Retina (tissue), 1 donor: ENCODE results near the gene PRPF40B.
A peak's percentile ranks its signal among the peaks of the same experiment; 100 is the strongest.
"Not testable (repeated sequence)": the region's sequence is repeated elsewhere in the genome, so short reads cannot be mapped to it uniquely, and the experiment has no call there.

Experiments used
- DNase-seq: peaks from one replicate; pipeline ENCODE4 v3.0.0-alpha.2; 2016

The PRPF40B gene

DNA sequence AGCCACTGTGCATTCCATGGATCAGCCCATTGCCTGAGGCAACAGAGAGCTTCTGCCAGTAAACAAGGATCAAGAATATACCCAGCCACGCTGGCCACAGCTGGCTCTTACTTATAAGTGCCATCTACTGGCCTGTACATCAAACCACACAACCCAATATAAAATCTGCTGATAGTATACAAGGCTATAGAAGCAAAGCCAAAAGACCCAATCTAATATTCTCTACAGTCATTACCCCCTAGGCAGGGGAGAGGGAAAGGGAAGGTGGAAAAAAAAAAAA, 13.5 kb upstream of the PRPF40B start:
- no peak for DNase-seq

GRCh38 chr12:49610785-49611184, 12.6 kb upstream of the PRPF40B start:
- DNase-seq: not testable (repeated sequence)

DNA sequence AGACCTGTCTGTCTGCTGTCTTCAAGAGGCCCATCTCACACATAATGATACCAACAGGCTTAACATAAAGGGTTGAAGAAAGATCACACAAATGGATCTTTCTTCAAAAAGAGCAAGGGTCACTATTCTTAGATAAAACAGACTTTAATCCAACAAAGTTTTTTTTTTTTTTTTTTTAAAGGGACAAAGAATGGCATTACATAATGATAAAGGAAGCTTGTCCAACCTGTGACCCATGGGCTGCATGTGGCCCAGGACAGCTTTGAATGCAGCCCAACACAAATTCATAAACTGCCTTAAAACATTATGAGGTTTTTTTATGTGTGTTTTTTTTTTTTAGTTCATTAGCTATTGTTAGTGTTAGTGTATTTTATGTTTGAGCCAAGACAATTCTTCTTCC, 11.2 kb upstream of the PRPF40B start:
- DNase-seq: no peak

- no peak for DNase-seq
These were observed 7.6 kb upstream of the PRPF40B start for GRCh38 chr12:49615725-49616124.

DNA sequence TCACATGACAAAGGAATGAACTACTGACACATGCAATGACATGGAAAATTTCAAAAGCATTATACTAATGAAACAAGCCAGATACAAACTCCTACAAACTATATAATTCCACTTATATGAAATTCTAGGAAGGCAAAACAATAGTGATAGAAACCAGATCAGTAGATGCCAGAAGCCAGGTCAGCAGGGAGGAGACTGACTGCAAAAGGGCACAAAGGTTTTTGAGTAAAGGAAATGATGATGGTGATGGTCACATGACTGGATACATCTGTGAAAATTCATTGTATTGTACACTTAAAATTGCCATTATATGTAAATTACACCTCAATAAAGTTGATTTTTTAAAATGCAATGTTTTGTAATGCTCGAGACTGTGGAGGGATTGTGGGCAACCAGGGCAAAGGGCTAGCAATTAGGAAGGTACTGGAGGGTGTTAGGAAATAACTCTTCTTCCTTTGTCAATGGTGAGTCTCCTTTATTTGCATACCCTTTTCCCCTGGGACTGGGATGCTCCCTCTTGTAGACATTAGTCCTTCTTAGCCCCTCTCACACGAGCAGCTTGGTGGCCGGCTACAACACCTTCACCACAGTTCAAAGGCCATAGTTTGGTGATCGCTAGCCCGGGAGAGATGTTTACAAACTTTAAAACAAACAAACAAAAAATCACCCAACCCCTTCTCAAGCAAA, 6.7 kb upstream of the PRPF40B start:
- DNase-seq: no peak

- DNase-seq: no peak
These were observed 4.8 kb upstream of the PRPF40B start for GRCh38 chr12:49618576-49618975.

GRCh38 chr12:49619286-49619685, 4.1 kb upstream of the PRPF40B start:
- no peak for DNase-seq

- DNase-seq: no peak
These were observed 1.5 kb upstream of the PRPF40B start for GRCh38 chr12:49621651-49622500.

DNA sequence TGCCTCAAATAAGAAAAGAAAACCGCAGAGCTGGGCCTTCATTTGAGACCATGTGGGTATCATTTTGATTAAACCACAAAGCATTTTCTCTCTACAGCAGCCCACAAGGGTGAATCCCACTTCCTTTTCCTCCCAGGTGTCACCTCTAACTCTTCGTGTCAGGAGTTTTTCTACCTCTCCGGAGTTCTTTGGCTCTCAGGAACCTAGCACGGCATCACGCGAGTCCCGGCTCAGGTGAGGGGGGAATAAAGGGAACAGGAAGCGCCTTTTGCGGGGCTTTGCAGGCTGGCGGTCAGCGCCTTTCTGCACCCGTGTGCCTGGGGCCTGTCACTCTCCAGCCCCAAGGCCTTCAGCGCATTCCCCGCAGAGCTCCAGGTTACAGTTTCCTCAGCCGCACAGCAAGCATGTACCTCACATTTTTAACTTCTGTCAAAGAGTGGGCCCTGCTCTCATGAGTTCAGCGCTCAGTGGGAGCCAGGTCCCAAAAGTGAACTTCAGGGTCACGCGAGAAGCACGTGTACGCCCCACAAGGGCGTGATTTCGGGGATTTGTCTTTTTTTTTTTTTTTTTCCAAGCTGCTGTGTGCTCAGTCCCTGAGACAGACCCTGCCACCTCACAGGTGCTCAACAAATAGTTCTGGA, 740 bp upstream of the PRPF40B start:
- DNase-seq: no peak

DNA sequence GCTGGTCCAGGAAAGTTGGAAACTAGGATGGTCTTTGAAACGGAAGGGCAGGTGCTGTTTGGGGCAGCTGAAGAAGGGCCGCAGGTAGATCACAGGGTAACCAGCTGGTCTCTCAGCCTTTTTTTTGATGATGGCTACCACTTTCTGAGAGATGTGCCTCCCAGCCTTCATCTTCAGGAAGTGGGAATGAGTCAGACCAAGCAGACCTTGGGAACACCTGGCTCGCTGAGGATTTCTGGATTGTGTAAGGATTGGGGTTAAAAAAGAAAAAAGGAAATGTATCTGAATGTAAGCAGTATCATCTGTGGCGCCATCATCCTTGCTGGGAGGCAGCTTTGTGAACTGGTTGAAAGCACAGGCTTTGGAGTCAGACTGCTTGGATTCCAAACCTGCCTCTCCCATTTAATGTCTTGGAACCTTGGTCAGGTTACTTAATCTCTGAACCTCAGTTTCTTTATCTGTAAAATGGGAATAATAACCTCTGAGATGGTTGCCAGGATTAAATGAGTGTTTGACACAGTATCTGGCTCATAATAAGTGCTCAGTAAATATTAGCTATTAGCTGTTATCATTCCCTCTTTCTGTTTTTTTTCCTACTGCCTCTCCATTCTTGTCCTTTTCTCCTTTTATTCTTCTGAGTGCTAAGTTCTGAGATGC, 1.7 kb downstream of the PRPF40B start:
- no peak for DNase-seq

DNA sequence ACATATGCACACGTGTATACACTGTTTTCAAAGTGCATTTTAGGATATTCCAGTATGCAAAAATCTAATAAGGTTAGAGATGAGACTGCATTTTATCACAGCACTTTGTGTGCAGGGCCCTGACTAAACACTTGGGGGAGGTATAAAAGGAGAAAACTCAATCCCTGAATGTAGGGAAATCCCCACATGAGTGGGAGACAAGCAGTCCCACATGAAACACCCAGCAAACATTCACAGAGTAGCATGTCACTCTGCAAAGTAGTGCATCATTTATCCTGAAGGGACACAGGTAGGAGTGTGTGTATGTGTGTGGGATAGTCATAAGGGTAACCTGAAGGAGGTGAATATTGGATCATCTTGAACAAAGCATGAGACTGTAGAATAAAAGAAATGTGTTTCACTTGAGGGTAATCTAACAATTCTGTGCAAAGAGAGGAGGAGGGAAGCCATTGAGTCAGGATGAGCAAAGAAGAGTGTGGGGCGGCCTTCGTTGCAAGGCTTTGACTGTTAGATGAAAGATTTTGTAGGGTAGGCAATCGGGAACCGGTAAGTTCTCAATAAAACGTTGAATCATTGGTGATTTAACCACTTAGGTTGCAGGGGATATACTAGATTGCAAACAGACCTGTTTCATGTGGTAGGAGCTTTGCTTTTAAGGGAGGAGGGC, 2.9 kb downstream of the PRPF40B start:
- DNase-seq: no peak

- no peak for DNase-seq
These were observed 3.5 kb downstream of the PRPF40B start for GRCh38 chr12:49626836-49627235.

DNA sequence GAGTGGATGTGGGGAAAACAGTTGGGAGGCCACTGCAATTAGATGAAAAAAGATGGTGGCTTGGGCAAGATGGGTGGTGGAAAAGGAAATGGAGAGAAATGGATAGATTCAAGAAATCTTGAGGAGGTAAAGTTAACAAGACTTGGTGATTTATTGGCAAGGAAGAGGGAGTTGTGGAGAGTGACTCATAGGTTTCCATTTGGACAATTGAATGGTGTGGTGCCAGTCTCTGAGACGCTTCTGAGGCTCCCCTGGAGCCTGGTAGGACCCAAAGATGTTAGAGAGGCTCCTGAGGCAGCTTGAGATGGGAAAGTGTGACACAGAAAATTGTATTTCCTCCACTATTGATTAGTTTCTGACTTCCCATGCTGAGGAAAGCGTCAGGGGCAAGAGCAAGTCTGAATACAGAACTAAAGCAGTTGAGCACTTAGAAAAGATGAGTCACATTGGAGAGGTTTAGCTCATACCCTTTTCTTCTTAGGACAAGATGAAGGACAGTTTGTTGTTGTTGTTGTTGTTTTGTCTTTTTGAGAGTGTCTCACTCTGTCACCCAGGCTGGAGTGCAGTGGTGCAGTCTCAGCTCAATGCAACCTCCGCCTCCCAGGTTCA, 4.5 kb downstream of the PRPF40B start:
- no peak for DNase-seq

- no peak for DNase-seq
These were observed 8.1 kb downstream of the PRPF40B start for GRCh38 chr12:49631336-49631907.

GRCh38 chr12:49632401-49632800, 9.0 kb downstream of the PRPF40B start:
- no peak for DNase-seq

GRCh38 chr12:49632986-49633702, 9.8 kb downstream of the PRPF40B start:
- DNase-seq: no peak

- no peak for DNase-seq
These were observed 10.5 kb downstream of the PRPF40B start for GRCh38 chr12:49633703-49634345.

- no peak for DNase-seq
These were observed 11.7 kb downstream of the PRPF40B start for GRCh38 chr12:49635036-49635435.

DNA sequence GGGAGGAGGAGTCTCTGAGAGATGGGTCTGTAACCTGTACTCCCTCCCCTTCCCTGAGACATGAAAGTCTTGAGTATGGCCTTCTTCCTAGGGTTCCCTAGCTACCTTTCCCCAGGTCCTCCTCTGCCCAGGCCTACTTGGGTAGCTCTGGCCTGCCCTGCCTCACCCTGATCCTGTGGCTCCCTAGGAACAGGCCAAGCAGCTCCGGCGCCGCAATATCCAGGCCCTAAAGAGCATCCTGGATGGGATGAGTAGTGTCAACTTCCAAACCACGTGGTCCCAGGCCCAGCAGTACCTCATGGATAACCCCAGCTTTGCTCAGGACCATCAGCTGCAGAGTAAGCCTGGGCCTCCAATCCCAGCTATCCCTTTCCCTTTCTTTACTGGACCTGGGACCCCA, 12.3 kb downstream of the PRPF40B start:
- DNase-seq: no peak

- peak; percentile 14 for DNase-seq
These were observed 13.2 kb downstream of the PRPF40B start for GRCh38 chr12:49636574-49636973.
